HepG2 (cell line): ENCODE measurements around the gene TP53TG5. TPM values are rescaled to one million over a fixed set of nuclear protein-coding genes. Genes with fewer than 3 reads are reported as not detected.

Experiments used
- ATAC-seq: fragments of 200-7000 bp; cut with Tn5 transposase; 3 replicates; pipeline ENCODE4 v1.9.1; 2020; ENCODE audit warnings: mild to moderate bottlenecking, moderate library complexity
- BruUV-seq: library from RNA; stranded (reverse); fragments of 400-500 nt; replicated peaks from 2 replicates; lab custom pipeline; 2021; lab: Mats Ljungman, UMichigan
- CTCF ChIA-PET: fragments of 300-600 bp; formaldehyde crosslinking; extraction: SDS; loops from one replicate; lab custom pipeline; 2021; ENCODE audit warnings: low total read pairs, inconsistent platforms, low intra/inter-chr PET ratio; lab: Yijun Ruan, JAX
- POLR2A ChIA-PET: fragments of 350-600 bp; sonication (Branson Sonifier 250); formaldehyde crosslinking; loops from one replicate; lab custom pipeline; 2020; ENCODE audit warnings: antibody characterized with exemption, inconsistent platforms; lab: Yijun Ruan, JAX
- DNase-seq: peaks from one replicate; pipeline ENCODE4 v3.0.0-alpha.2; 2015; ENCODE audit warnings: low spot score
- FAIRE-seq: peaks from 3 replicates; lab custom pipeline; 2011; peaks lifted over from hg19 to GRCh38; lab: Jason Lieb, UNC
- H2AFZ ChIP-seq: one replicate; pipeline ENCODE4 v1.6.1; 2011; ENCODE audit warnings: low read length, inconsistent platforms
- H3K27ac ChIP-seq: fragments of 300-600 bp; 3 replicates; pipeline ENCODE4 v1.8.0; 2011; ENCODE audit warnings: mixed run types, mild to moderate bottlenecking, mixed read lengths, low read length, inconsistent platforms; ENCODE audit not compliant: insufficient read depth; ENCODE audit errors: extremely low read length
- H3K27me3 ChIP-seq, 2 experiments: fragments of 200-600 bp in 1 of 2; 2 replicates in 1 of 2; 3 replicates in 1 of 2; pipeline versions ENCODE4 v1.6.0 to v1.8.0; 2011; ENCODE audit warnings: low read length in 2 of 2, mild to moderate bottlenecking in 2 of 2, moderate library complexity in 2 of 2, inconsistent platforms in 1 of 2; ENCODE audit not compliant: insufficient read depth in 2 of 2, control insufficient read depth in 1 of 2
- H3K36me3 ChIP-seq, 2 experiments: fragments of 200-600 bp in 1 of 2; replicated peaks in 1 of 2; 2 replicates in 1 of 2; 3 replicates in 1 of 2; pipeline versions ENCODE4 v1.5.1 to v1.8.0; 2011; ENCODE audit warnings: low read length in 2 of 2, inconsistent platforms in 1 of 2; ENCODE audit not compliant: insufficient read depth in 2 of 2, control insufficient read depth in 1 of 2
- H3K4me1 ChIP-seq: 2 replicates; pipeline ENCODE4 v1.5.1; 2012; ENCODE audit warnings: low read length, inconsistent platforms; ENCODE audit not compliant: insufficient read depth
- H3K4me2 ChIP-seq: 2 replicates; pipeline ENCODE4 v1.6.0; 2011; ENCODE audit warnings: low read depth, low read length, inconsistent platforms
- H3K4me3 ChIP-seq, 3 experiments: fragments of 200-600 bp in 1 of 3; sonication (generic), shearing (Covaris generic) in 1 of 3; replicated peaks in 1 of 3; 2 replicates each; pipeline ENCODE4 v1.5.1; 2011 to 2016; ENCODE audit warnings: low read length in 3 of 3, inconsistent platforms in 2 of 3, low read depth in 2 of 3, mild to moderate bottlenecking in 2 of 3, control low read depth in 1 of 3, mixed read lengths in 1 of 3; ENCODE audit not compliant: insufficient read depth in 1 of 3
- H3K79me2 ChIP-seq: one replicate; pipeline ENCODE4 v1.6.1; 2011; ENCODE audit warnings: low read length, inconsistent platforms; ENCODE audit not compliant: insufficient read depth
- H3K9ac ChIP-seq: 2 replicates; pipeline ENCODE4 v1.6.0; 2011; ENCODE audit warnings: mild to moderate bottlenecking, low read depth, low read length, inconsistent platforms; ENCODE audit not compliant: insufficient read depth
- H3K9me3 ChIP-seq: 2 replicates; pipeline ENCODE4 v1.5.1; 2012; ENCODE audit warnings: mild to moderate bottlenecking, low read length
- H4K20me1 ChIP-seq: 2 replicates; pipeline ENCODE4 v1.6.0; 2011; ENCODE audit warnings: inconsistent platforms, mild to moderate bottlenecking, low read length, moderate library complexity; ENCODE audit not compliant: insufficient read depth
- AHR ChIP-seq: IDR thresholded peaks from 2 replicates; pipeline ENCODE4 v1.6.1; 2018; ENCODE audit warnings: missing genetic modification reagents, missing compliant biosample characterization
- ARID3A ChIP-seq: IDR thresholded peaks from 2 replicates; pipeline ENCODE4 v1.6.1; 2012; ENCODE audit warnings: low read depth, low read length, improper control_type of control experiment
- CTCF ChIP-seq: sonication (generic); formaldehyde crosslinking; IDR thresholded peaks from 2 replicates; pipeline ENCODE4 v1.5.0; 2020; ENCODE audit warnings: mild to moderate bottlenecking, missing genetic modification reagents, moderate library complexity
- HNRNPK ChIP-seq: fragments of 200-400 bp; formaldehyde crosslinking; IDR thresholded peaks from 2 replicates; pipeline ENCODE4 v1.6.1; 2018; ENCODE audit warnings: low read length, low read depth, moderate library complexity, mild to moderate bottlenecking; ENCODE audit not compliant: poor library complexity, severe bottlenecking
- RBM39 ChIP-seq: fragments of 200-400 bp; formaldehyde crosslinking; IDR thresholded peaks from one replicate; pipeline ENCODE4 v1.6.1; 2018; ENCODE audit warnings: antibody characterized with exemption, mild to moderate bottlenecking, low read depth, low read length; ENCODE audit not compliant: poor library complexity, severe bottlenecking
- TRIM22 ChIP-seq: fragments of 450-650 bp; IDR thresholded peaks from 2 replicates; pipeline ENCODE4 v1.6.1; 2017
- ZBTB38 ChIP-seq: sonication (generic); formaldehyde crosslinking; IDR thresholded peaks from 2 replicates; pipeline ENCODE4 v1.5.1; 2020; ENCODE audit warnings: mild to moderate bottlenecking, missing genetic modification reagents
- ZNF431 ChIP-seq: sonication (generic); formaldehyde crosslinking; IDR thresholded peaks from 2 replicates; pipeline ENCODE4 v1.9.0; 2022; ENCODE audit warnings: missing genetic modification reagents, low read depth, mild to moderate bottlenecking, borderline replicate concordance
- ZNF687 ChIP-seq: sonication (generic); formaldehyde crosslinking; IDR thresholded peaks from 2 replicates; pipeline ENCODE4 v1.5.1; 2020; ENCODE audit warnings: mild to moderate bottlenecking, missing genetic modification reagents, moderate library complexity
- ZNF720 ChIP-seq: sonication (generic); formaldehyde crosslinking; IDR thresholded peaks from 2 replicates; pipeline ENCODE4 v1.4.0; 2020; ENCODE audit warnings: missing genetic modification reagents
- ZNF792 ChIP-seq: IDR thresholded peaks from 2 replicates; pipeline ENCODE4 v1.6.1; 2016
- ZSCAN22 ChIP-seq: sonication (generic); formaldehyde crosslinking; IDR thresholded peaks from 2 replicates; pipeline ENCODE4 v1.4.0; 2020; ENCODE audit warnings: mild to moderate bottlenecking, missing genetic modification reagents
- WGBS: methylation state at CpG from one replicate; pipeline ENCODE4 v1.1.6; 2017; ENCODE audit warnings: low lambda C conversion rate; 5-methylcytosine and 5-hydroxymethylcytosine counted together
- in situ Hi-C: cut with HindIII; loops from 2 replicates; pipeline ENCODE4 v1.10.0; 2017; ENCODE audit warnings: low pct_unique_long_range_greater_than_20kb; ENCODE audit not compliant: extremely low pct_ligation_motif_present
- intact Hi-C: fragments of 100-400 bp; cut with micrococcal nuclease; formaldehyde crosslinking; loops from one replicate; pipeline ENCODE4 v1.10.0; 2022; ENCODE audit not compliant: unreplicated experiment
- polyA plus RNA-seq, 8 experiments: library from polyadenylated mRNA; depleted of rRNA in 3 of 8; stranded (reverse) in 7 of 8; unstranded in 1 of 8; fragments of >200 nt; fragmentation: Illumina TruSeq in 4 of 8; extraction: Trizol in 4 of 8; gene quantifications; 2 replicates each; pipeline versions ENCODE4 v1.2.1 to v1.2.3, GENCODE V29; 2011 to 2016; ENCODE audit warnings: low read depth in 4 of 8, missing spikeins in 1 of 8, mixed read lengths in 1 of 8; ENCODE audit not compliant: insufficient read depth in 1 of 8
- total RNA-seq, 5 experiments: library from RNA; depleted of rRNA; stranded (reverse); fragments of >200 nt; fragmentation: Illumina TruSeq; extraction: Trizol; gene quantifications; 2 replicates each; pipeline ENCODE4 v1.2.3, GENCODE V29; 2016; ENCODE audit warnings: low read depth in 1 of 5

Gene TP53TG5
- total and polyA plus RNA-seq, 2 of the 13 experiments (the other 11 are each of a cell fraction or from before 2014, with no cell fraction given): 0.11 TPM; not detected in 1

- TF ChIP-seq TRIM22: no peak
- TF ChIP-seq CTCF (CRISPR knock-in tag): no peak
- no peak for TF ChIP-seq ZNF792 (CRISPR knock-in tag)
- no peak for TF ChIP-seq RBM39
- no peak for TF ChIP-seq AHR (CRISPR knock-in tag)
- no peak for TF ChIP-seq ZSCAN22 (CRISPR knock-in tag)
- TF ChIP-seq ARID3A: no peak
Observed at GRCh38 chr20:45339799-45340198, 38.3 kb downstream of the TP53TG5 start (continued).

- intact Hi-C loops (no loop called here), in situ Hi-C loops (no loop called here)
- WGBS: 77% methylated on average over 6 of the region's 6 CpGs
- ChIA-PET CTCF (no interaction called here), POLR2A (interaction anchor here (0.6 to 23.9 kb wide), 3 partner anchors 21 to 429 kb away, joined by 3 to 1422 read pairs (median 25); partner anchors contain the start of genes PABPC1L, SDC4 and SYS1)
- Histone ChIP-seq H3K79me2 (peaks cover 44% of the 10 kb centered on the region), H4K20me1 (no peaks in the 10 kb centered on the region), H3K4me1 (peaks cover 83% of the 10 kb centered on the region), H3K27me3 (no peaks in the 10 kb centered on the region), H3K9ac (peak overlapping the region; percentile 70; the same call in 1 of the 2 replicates), H3K4me2 (peak overlapping the region; percentile 84), H2AFZ (no peak overlapping the region), H3K4me3 (no peak overlapping the region), H3K36me3 (peaks cover 6 to 7% of the 10 kb centered on the region in 2 experiments; a peak in 3 of 5 replicates), H3K27ac (peak overlapping the region; percentile 80), H3K9me3 (no peaks in the 10 kb centered on the region)
- BruUV-seq: no TSS peak
- FAIRE-seq: peak; percentile 12
- no peak for DNase-seq
- ATAC-seq: no peak
- TF ChIP-seq ZBTB38 (CRISPR knock-in tag) (0 out of 2 replicates have a peak, but pooled peaks have one; percentile 10), ZNF720 (CRISPR knock-in tag) (no peak), HNRNPK (no peak), ZNF431 (CRISPR knock-in tag) (0 out of 2 replicates have a peak, but pooled peaks have one; percentile 9), ZNF687 (CRISPR knock-in tag) (peak; percentile 42)
Observed at GRCh38 chr20:45339084-45339483, 39.0 kb downstream of the TP53TG5 start.
